ENCODE measurements around the gene GFI1. TPM values are rescaled to one million over a fixed set of nuclear protein-coding genes. Genes with fewer than 3 reads are reported as not detected.

Gene GFI1
- total and polyA plus RNA-seq, 2 of the 13 experiments (the other 11 are each of a cell fraction or from before 2014, with no cell fraction given): 10.3 to 10.5 TPM

GRCh38 chr1:92441697-92442342 lies 44.9 kb downstream of the GFI1 start (continued):
- TF ChIP-seq ZXDC (CRISPR knock-in tag; IDR thresholded peaks at IDR 0.05) (0 out of 2 replicates have a peak, but pooled peaks have one; percentile 63), ZSCAN30 (CRISPR knock-in tag; IDR thresholded peaks at IDR 0.05) (peak; percentile 75; the same call in 1 of the 2 replicates), TAF1 (CRISPR knock-in tag; IDR thresholded peaks at IDR 0.05) (peak; percentile 88), SKIL (CRISPR knock-in tag; IDR thresholded peaks at IDR 0.05; ENCODE audit: borderline replicate concordance) (peak; percentile 77; the same call in 1 of the 2 replicates), GTF2F1 (IDR thresholded peaks at IDR 0.05; ENCODE audit: low read length) (no peak), SMAD1 (CRISPR knock-in tag; IDR thresholded peaks at IDR 0.05; ENCODE audit: borderline replicate concordance, low read depth) (no peak), ZNF431 (CRISPR knock-in tag; IDR thresholded peaks at IDR 0.05; ENCODE audit: borderline replicate concordance, low read depth) (peak; percentile 33; the same call in 1 of the 2 replicates), ATF1 (CRISPR knock-in tag; IDR thresholded peaks at IDR 0.05) (no peak), NR1H2 (CRISPR knock-in tag; IDR thresholded peaks at IDR 0.05; ENCODE audit: borderline replicate concordance, low read depth) (0 out of 2 replicates have a peak, but pooled peaks have one; percentile 39), ATF3 (CRISPR knock-in tag; IDR thresholded peaks at IDR 0.05) (no peak), ASH2L (IDR thresholded peaks at IDR 0.05; ENCODE audit: insufficient read length, low read depth, low read length) (no peak), ZNF343 (CRISPR knock-in tag; IDR thresholded peaks at IDR 0.05) (no peak), RFXANK (CRISPR knock-in tag; IDR thresholded peaks at IDR 0.05) (no peak), ZNF775 (CRISPR knock-in tag; IDR thresholded peaks at IDR 0.05; ENCODE audit: borderline replicate concordance) (peak; percentile 83; the same call in 1 of the 2 replicates), ZIK1 (CRISPR knock-in tag; IDR thresholded peaks at IDR 0.05; ENCODE audit: borderline replicate concordance, low read depth) (0 out of 2 replicates have a peak, but pooled peaks have one; percentile 40), NFYC (CRISPR knock-in tag; IDR thresholded peaks at IDR 0.05) (peak; percentile 24; the same call in 1 of the 2 replicates), SCMH1 (CRISPR knock-in tag; IDR thresholded peaks at IDR 0.05; ENCODE audit: borderline replicate concordance) (no peak), CEBPG (CRISPR knock-in tag; IDR thresholded peaks at IDR 0.05) (peak; percentile 64), ZBTB3 (CRISPR knock-in tag; IDR thresholded peaks at IDR 0.05; ENCODE audit: borderline replicate concordance, low read depth) (peak; percentile 76; the same call in 1 of the 2 replicates), ATRX (CRISPR knock-in tag; IDR thresholded peaks at IDR 0.05; ENCODE audit: borderline replicate concordance) (no peak), ZNF143 (CRISPR knock-in tag; IDR thresholded peaks at IDR 0.05) (peak; percentile 91), ZFP90 (CRISPR knock-in tag; IDR thresholded peaks at IDR 0.05; ENCODE audit: borderline replicate concordance) (peak; percentile 87; the same call in 1 of the 2 replicates), SNAI1 (CRISPR knock-in tag; IDR thresholded peaks at IDR 0.05; ENCODE audit: borderline replicate concordance) (0 out of 2 replicates have a peak, but pooled peaks have one; percentile 48), MBD4 (IDR thresholded peaks at IDR 0.05; ENCODE audit: borderline replicate concordance, low read length) (no peak), ZNF34 (CRISPR knock-in tag; IDR thresholded peaks at IDR 0.05; ENCODE audit: borderline replicate concordance) (peak; percentile 44; the same call in 1 of the 2 replicates), ZNF83 (CRISPR knock-in tag; IDR thresholded peaks at IDR 0.05; ENCODE audit: borderline replicate concordance) (no peak)

Measured in HepG2 (cell line).